22Rv1 (cell line): ENCODE data around the gene TMEM38B.

Experiments
- H3K27ac ChIP-seq: fragments of 450-650 bp; 2 replicates; pipeline ENCODE4 v1.5.1; 2017
- ZFX ChIP-seq: fragments of 450-650 bp; IDR thresholded peaks from 2 replicates; pipeline ENCODE4 v1.6.1; 2017; ENCODE audit warnings: antibody characterized with exemption, borderline replicate concordance
- TF ChIP-seq, protein P1 (sequence below): fragments of 450-650 bp; IDR thresholded peaks from 2 replicates; pipeline ENCODE4 v1.5.1; 2017; ENCODE audit warnings: mild to moderate bottlenecking

The TMEM38B gene

DNA sequence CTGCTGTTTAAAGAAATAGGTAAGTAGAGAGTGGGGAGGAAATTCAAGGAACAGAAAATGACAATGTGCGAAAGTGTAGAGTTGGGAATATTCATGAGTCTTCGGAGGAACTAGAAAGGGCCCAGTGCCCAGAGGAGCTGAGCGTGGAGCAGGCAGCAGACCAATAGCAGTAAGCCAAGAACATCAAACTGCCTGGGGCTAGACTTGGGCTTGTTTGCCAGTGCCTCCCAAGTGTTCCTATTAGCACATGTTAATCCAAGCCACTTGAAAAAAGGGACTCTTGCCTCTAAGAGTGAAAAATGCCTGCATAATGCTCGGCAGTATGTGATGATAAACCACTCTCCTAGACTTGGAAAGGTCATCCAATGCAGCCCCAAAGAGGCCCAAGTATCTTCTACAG, 33.3 kb upstream of the TMEM38B start:
- peak overlapping the region; percentile 31; the same call in 1 of the 2 replicates for H3K27ac ChIP-seq
- no peak for TF ChIP-seq ZFX
- TF ChIP-seq, protein P1, sequence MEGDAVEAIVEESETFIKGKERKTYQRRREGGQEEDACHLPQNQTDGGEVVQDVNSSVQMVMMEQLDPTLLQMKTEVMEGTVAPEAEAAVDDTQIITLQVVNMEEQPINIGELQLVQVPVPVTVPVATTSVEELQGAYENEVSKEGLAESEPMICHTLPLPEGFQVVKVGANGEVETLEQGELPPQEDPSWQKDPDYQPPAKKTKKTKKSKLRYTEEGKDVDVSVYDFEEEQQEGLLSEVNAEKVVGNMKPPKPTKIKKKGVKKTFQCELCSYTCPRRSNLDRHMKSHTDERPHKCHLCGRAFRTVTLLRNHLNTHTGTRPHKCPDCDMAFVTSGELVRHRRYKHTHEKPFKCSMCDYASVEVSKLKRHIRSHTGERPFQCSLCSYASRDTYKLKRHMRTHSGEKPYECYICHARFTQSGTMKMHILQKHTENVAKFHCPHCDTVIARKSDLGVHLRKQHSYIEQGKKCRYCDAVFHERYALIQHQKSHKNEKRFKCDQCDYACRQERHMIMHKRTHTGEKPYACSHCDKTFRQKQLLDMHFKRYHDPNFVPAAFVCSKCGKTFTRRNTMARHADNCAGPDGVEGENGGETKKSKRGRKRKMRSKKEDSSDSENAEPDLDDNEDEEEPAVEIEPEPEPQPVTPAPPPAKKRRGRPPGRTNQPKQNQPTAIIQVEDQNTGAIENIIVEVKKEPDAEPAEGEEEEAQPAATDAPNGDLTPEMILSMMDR = no peak

DNA sequence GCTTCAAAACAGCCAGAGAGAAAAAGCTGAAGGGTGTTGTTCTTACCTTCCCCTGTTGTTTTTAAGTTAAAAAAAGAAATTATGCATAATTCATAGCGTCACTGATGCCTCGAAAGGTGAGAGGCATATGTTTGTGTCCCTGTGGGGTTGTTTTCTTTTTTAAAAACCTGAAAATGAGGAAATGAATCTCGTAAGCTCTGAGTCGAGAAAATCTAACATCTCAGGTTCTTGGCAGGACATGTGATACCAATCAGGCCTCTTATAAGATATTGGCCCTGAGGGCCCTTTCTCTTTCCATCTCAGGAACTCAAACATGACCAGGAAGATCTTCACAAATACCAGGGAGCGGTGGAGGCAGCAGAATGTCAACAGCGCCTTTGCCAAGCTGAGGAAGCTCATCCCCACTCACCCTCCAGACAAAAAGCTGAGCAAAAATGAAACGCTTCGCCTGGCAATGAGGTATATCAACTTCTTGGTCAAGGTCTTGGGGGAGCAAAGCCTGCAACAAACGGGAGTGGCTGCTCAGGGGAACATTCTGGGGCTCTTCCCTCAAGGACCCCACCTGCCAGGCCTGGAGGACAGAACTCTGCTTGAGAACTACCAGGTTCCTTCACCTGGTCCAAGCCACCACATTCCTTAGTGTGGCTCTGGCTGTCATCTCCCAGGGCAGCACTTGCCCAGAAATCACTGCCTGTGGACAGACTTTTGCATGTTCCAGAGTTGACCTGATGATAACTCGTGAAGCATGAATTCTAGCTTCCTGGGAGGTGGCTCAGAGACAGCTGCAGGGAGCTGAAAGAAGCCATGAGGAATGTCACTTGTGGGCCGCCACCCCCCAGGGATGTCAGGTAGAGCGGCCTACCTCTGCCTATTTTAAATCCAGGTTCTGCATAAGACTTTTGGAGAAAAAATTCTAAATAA, 31.9 kb upstream of the TMEM38B start, which contains the start of gene TAL2:
TSS of gene TAL2 (plus strand) at position 274 of the 921 bp plus-strand sequence. CDS start at position 314, 40 bp downstream.
- no peak within 1 kb of the TSS for H3K27ac ChIP-seq
- TF ChIP-seq, protein P1 = no peak
- TF ChIP-seq ZFX = no peak

DNA sequence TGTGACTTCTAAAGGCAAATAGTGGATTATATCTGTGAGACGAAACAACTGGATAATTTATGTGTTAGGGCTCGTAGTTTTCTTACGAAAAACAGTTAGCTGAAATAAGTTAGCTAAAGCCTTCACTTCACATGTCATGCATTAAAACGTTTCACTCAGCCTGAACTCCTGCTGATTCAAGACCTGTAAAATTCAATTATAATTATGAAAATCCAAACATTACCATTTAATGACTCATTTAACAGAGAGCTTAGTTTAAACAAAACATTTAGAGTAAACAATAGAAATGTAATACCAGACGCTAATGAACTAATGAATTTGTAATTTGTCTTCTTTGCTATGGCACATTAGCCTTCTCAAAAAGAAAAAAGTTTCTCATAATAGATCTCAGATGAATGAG, 30.4 kb upstream of the TMEM38B start:
- 0 out of 2 replicates have a peak overlapping the region, but pooled peaks have one; percentile 8 for H3K27ac ChIP-seq
- TF ChIP-seq ZFX = no peak
- TF ChIP-seq, protein P1 = no peak

DNA sequence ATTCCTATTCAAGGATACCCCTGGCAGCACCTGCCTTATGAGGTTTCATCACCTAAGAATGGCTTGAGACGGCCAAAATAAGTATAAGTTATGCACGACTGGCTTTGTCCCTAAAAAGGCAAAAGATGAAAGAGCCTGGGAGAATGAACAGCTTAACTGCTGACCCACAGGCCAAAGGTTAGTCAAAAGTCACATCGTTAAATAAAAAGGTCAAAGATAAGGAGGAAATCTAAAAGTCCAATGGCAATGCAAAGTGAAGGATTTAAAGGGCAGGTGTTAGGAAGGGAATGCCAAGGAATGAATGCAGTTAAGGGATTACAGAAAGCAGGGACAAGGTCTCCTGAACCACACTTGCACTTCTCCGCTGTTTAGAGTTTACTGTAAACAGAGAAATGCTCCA, 26.5 kb upstream of the TMEM38B start:
- no peak for TF ChIP-seq ZFX
- TF ChIP-seq, protein P1 = no peak
- no peak overlapping the region for H3K27ac ChIP-seq

GRCh38 chr9:105670315-105670714, 24.0 kb upstream of the TMEM38B start:
- H3K27ac ChIP-seq = peak overlapping the region; percentile 8; the same call in 1 of the 2 replicates
- no peak for TF ChIP-seq ZFX
- TF ChIP-seq, protein P1 = no peak

GRCh38 chr9:105670775-105671174, 23.6 kb upstream of the TMEM38B start:
- no peak for TF ChIP-seq ZFX
- TF ChIP-seq, protein P1 = no peak
- H3K27ac ChIP-seq = peak overlapping the region; percentile 8; the same call in 1 of the 2 replicates

- TF ChIP-seq ZFX = no peak
- TF ChIP-seq, protein P1 = no peak
- H3K27ac ChIP-seq = peak overlapping the region; percentile 54
These were observed 21.6 kb upstream of the TMEM38B start for GRCh38 chr9:105672711-105673234.
